Smooth muscle cell of trachea (primary cell): ENCODE measurements around the gene CLDN14. TPM values are rescaled to one million over a fixed set of nuclear protein-coding genes. Genes with fewer than 3 reads are reported as not detected.

Source experiments
- total RNA-seq: library from RNA; depleted of rRNA; stranded (reverse); fragments of >200 nt; gene quantifications from 2 replicates; pipeline ENCODE4 v1.2.1, GENCODE V29; 2014

Gene CLDN14, protein sequence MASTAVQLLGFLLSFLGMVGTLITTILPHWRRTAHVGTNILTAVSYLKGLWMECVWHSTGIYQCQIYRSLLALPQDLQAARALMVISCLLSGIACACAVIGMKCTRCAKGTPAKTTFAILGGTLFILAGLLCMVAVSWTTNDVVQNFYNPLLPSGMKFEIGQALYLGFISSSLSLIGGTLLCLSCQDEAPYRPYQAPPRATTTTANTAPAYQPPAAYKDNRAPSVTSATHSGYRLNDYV
- total RNA-seq: not detected in 2 replicates

GRCh38 chr21:36479415-36480402, at the start of gene CLDN14:
Gene CLDN14 (minus strand): TSS chr21:36480122. CDS start chr21:36461695, 18,427 bp downstream.

Other genes with a start within 250 kb of the CLDN14 start
- gene MORC3, start 159.9 kb downstream of the CLDN14 start, total RNA-seq: 30.7 and 31.9 TPM in 2 replicates
- 1.3 and 4.1 TPM in 2 replicates for gene CHAF1B, start 94.7 kb downstream of the CLDN14 start, total RNA-seq
- gene SIM2, start 219.0 kb upstream of the CLDN14 start, total RNA-seq: 0.17 TPM in 1 of 2 replicates, not detected in the other